Left hindlimb (tissue), 1 donor: Measurements from ENCODE around the gene ODC1.

Experiments
- DNase-seq: peaks from one replicate; pipeline ENCODE4 v3.0.0-alpha.2; 2018

ODC1 gene

GRCh38 chr2:10413503-10413902, 34.6 kb downstream of the ODC1 start:
- DNase-seq = no peak

DNA sequence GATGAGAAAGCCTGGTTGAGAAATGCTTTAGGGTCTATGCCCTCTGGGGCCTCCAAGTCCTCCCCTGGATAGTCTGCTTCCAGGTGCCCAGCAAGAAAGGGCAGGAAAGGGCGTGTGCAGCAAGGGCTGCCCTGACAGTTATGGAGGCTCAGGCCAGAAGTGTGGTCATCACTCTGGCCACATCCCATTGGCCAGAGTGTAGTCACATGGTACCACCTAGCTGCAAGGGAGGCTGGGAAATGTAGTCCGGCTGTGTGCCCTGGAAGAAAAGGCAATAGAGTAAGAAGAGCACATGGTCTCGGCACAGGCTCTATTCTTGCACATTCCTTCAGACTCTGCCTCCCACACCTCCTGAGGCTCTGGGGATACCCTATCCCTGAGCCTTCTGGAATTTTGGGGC, 35.7 kb downstream of the ODC1 start:
- no peak for DNase-seq

DNA sequence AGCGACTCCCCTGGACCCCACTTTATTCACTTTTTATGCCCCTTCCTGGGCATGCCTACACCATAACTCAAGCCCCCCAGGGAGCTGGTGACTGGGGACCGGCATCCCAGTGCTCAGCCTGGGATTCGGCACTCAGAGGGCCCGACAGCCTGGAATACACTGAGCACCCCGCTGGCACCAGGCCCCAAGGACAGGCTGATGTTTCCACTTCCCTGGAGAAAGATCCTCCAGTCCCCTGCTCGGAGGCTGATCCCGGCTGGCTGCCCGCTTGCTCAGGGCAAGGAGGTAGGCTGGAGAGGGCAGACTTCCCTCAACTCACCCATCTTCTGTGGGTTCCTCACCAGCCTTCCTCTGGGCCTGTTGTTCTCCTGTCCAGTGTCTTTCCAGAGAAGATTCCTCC, 36.6 kb downstream of the ODC1 start:
- DNase-seq = no peak

- no peak for DNase-seq
Measured at GRCh38 chr2:10410823-10411437, 37.2 kb downstream of the ODC1 start.

GRCh38 chr2:10410001-10410822, 37.9 kb downstream of the ODC1 start:
- peak; percentile 69 for DNase-seq

DNA sequence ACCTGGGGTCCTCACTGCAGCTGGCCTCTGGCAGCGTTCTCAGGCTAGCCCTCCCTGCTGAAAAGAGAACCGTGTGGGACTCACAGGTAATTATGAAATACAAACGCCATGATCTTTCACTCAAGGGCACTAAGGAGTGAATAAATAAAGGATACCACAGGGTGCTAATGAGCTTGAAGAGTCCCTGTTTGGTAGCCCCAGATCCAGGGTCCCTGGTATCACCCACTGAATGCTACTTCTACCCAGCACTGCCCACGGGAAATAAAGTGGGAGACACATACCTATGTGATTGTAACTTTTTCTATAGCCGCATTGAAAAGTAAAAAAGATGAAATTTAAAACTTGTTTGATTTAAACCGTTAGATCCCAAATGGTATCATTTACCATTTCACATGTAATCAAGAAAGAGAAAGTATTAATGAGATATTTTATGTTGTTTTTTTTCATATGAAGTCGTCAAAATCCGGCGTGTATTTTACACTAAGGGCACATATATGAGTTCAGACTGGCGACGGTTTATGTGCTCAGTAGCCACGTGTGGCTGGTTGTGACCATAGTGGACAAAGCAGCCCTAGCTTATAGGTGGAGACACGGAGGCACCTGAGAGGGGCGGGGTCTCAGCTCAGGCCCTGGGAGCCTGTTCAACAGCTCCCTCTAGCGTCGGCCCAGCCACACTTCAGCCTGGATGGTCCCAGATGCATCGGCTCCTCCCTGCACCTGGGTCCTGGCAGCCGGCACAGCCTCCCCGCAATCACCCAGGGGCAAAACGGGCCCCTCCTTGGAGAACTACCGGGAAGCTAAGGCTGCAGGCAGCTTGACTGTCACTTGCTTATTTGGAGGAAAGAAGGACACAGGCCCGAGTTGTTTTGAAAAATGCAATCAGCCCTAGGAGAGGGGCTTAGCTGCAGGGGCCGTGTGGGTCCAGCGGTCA, 39.2 kb downstream of the ODC1 start:
- DNase-seq = peak; percentile 74

DNA sequence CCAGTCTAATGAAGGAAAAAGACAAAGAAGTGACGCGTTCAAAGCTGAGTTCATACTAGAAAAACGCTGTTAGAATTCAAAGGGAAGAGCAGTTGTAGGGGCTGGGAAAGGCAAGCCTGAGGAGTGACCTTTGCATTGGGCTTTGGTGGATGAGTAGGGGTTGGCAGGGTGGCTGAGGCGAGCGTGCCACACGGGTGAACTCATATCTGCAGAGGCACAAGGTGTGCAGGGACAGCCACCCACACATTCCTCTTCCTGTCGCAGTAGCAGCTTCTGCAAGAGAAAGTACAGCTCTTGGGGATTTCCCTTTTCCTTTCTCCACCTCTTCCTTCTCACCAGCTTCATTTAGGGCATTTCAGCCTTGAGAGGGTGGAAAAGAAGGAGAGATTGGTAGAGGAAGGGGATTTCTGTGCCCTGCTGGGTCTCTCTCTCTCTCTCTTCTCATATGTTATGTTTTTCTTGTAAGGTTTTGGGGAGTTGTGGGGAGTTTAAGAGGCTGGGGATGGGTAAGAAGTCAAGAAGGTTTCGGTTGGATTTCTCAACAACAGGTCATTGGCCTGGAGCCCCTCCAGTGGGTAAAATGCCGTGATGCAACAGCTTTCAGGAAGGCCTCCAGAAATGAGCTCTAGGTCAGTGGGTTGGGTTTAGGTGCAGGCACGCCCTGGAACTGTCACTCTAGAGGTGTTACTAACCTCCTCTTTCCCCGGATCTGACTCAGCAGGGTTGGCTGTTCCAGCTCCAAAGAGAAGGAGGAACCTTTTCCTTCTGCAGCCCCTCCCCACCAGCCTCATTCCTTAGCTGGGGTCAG, 40.1 kb downstream of the ODC1 start:
- no peak for DNase-seq

- DNase-seq = no peak
Measured at GRCh38 chr2:10407432-10407831, 40.7 kb downstream of the ODC1 start.

- no peak for DNase-seq
Measured at GRCh38 chr2:10406491-10407188, 41.5 kb downstream of the ODC1 start.

DNA sequence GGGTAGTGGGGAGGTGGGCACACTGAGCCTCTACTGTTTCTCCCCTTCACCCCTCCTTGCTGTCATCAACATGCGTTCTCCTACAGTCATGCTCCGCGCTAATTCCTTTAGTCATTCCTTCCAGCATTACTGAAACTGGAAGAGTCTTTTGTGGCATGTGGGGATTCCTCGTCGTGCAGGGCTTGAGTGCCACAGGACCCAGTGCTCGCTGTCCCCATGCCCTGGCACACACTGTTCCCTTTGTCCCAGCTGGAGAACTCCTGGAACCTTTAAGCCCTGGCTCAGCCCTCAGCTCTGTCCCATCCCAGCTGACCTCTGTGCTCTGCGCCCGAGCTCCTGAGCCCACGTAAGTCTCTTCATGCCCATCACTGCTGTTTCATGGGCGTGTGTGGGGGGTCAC, 42.1 kb downstream of the ODC1 start:
- DNase-seq = no peak

- peak; percentile 72 for DNase-seq
Measured at GRCh38 chr2:10405448-10405847, 42.7 kb downstream of the ODC1 start.

- peak; percentile 61 for DNase-seq
Measured at GRCh38 chr2:10404324-10405143, 43.6 kb downstream of the ODC1 start.

DNA sequence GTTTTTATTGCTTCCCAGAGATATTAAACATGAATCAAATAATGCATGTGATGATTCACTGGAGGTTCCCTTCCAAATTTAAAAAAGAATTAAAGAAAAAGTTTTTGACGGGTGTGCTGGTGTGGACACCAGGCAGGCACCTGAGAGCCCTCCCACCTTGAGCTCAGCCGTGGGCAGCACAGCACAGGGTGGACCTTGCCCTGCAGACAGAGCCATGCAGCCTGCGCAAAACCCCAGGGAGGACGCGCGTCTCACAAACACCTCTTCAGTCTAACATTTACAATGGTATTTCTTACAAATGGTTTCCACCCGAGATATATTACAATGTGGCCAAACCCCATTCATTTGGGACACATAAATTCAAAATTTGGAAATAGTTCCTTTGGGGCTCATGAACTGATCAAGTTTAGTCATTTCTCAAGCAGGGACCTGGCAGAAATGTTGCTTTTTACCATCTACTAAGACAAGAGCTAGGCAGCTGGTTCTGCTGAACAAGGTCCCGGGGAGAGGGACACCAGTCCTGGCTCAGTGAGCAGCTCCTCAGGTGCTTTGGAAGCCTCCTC, 45.4 kb downstream of the ODC1 start:
- no peak for DNase-seq

- no peak for DNase-seq
Measured at GRCh38 chr2:10402062-10402585, 46.0 kb downstream of the ODC1 start.

DNA sequence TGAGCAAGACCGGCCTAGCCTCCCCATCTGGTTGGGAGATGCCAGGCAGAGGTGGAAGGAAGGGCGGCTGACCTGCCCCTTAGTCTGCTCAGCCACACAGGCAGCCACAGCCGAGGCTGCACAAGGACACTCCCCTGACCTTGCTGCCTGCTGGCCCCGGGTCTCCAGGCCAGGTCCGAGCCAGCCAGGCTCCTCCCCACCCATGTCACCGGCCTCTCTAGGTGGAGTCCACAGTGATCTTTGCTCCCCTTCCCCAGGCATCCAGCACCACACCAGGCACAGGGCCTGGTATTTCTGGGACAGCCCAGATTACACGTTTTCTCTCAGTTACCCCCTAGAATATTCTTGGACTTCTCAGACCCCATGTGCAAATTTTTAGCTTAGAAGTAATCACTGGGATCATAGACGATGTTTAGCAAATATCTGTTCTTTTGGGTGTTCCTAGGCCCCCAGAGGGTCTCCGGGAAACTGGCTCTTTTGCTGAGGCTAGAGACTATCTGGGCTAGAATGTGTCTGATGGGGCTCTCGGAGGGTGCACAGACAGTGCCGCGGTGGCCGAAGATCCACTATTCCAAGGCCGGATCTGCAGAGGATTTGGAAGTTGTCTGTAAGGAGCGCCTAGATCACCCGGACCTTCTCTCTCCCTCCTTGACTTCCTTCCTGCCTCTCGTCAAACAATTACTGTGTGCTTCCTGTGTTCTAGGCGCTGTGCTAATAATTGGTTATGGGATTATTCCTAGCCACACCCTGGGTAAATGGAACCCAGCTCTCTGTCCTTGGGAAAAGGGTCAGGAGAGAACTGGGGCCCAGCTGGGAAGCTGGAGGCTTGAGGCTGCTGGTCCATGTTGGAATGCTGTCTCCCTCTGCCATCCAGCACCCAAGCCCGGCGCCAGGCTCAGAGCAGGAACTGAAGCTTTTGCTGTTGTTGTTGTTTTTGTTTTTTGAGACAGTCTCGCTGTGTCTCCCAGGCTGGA, 46.9 kb downstream of the ODC1 start:
- no peak for DNase-seq

DNA sequence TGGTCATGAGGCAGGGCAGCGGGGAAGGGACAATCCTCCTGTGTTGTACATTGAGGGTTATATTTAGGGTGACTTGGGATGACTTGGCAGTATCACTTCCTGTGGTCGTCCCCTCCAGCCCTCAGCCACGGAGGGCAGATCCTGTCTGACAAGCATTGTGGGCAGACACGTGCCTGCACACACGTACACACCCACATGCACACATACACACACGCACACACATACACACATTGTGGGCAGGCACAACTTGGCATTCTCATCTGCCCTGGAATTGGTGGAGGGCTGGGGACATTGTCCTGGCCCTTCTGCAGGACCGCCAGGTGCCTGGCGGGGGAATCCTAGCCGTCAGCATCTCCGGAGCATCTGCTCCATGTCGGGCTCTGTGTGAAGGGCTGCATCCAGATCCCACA, 47.6 kb downstream of the ODC1 start:
- no peak for DNase-seq

GRCh38 chr2:10400002-10400401, 48.1 kb downstream of the ODC1 start:
- no peak for DNase-seq

GRCh38 chr2:10399358-10399757, 48.8 kb downstream of the ODC1 start:
- DNase-seq = no peak

DNA sequence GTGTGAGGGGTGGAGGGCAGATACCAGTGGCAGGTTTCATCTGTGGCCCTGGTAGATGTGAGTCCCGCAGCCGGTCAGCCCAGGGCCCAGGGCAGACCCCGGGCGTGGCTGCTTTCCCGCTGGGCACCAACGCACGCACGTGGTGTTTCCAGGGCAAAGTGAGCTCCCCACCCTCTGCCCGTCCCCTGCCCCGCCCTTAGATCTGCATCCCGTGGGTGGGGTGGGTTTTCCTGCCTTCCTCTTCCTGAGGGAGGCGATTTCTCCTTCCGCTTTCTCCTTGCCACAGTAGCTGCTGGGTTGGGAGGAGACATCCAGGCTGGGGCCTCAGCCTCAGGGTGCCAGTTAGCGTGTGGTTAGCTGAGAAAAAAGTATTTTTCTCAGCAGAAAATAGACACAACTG, 49.6 kb downstream of the ODC1 start:
- no peak for DNase-seq
